Non-pigmented ciliary epithelial cell (primary cell): Measurements from ENCODE around the gene KIAA0753.
"Not testable (repeated sequence)": the region's sequence is repeated elsewhere in the genome, so short reads cannot be mapped to it uniquely, and the experiment has no call there.

ENCODE experiments used
- DNase-seq: peaks from one replicate; pipeline ENCODE4 v3.0.0-alpha.2; 2010; ENCODE audit warnings: low read depth

The KIAA0753 gene

GRCh38 chr17:6668727-6669425 is 28.4 kb upstream of the KIAA0753 start:
- DNase-seq: no peak

- DNase-seq: no peak
Observed at GRCh38 chr17:6668219-6668618, 27.7 kb upstream of the KIAA0753 start.

- DNase-seq: no peak
Observed at GRCh38 chr17:6667516-6667915, 27.0 kb upstream of the KIAA0753 start.

GRCh38 chr17:6666557-6666956 is 26.0 kb upstream of the KIAA0753 start:
- no peak for DNase-seq

GRCh38 chr17:6666077-6666521 is 25.6 kb upstream of the KIAA0753 start:
- peak; percentile 54 for DNase-seq

- not testable (repeated sequence) for DNase-seq
Observed at GRCh38 chr17:6663200-6663599, 22.7 kb upstream of the KIAA0753 start.

- DNase-seq: no peak
Observed at GRCh38 chr17:6661464-6661848, 20.9 kb upstream of the KIAA0753 start.

- DNase-seq: no peak
Observed at GRCh38 chr17:6660805-6661463, 20.4 kb upstream of the KIAA0753 start.

- DNase-seq: no peak
Observed at GRCh38 chr17:6660101-6660500, 19.6 kb upstream of the KIAA0753 start.

- DNase-seq: not testable (repeated sequence)
Observed at GRCh38 chr17:6658411-6658810, 17.9 kb upstream of the KIAA0753 start.

GRCh38 chr17:6657633-6658287 is 17.2 kb upstream of the KIAA0753 start:
- no peak for DNase-seq

GRCh38 chr17:6656797-6657632 is 16.5 kb upstream of the KIAA0753 start:
- not testable (repeated sequence) for DNase-seq

- DNase-seq: not testable (repeated sequence)
Observed at GRCh38 chr17:6655732-6656361, 15.3 kb upstream of the KIAA0753 start.

- DNase-seq: no peak
Observed at GRCh38 chr17:6654841-6655731, 14.6 kb upstream of the KIAA0753 start.

GRCh38 chr17:6651919-6652452 is 11.5 kb upstream of the KIAA0753 start:
- no peak for DNase-seq

- DNase-seq: peak; percentile 36
Observed at GRCh38 chr17:6651354-6651918, 10.9 kb upstream of the KIAA0753 start, which contains the start of the genes C17orf100 and MED31. Gene C17orf100 (plus strand): TSS chr17:6651762. CDS start chr17:6651914, 152 bp downstream. Gene MED31 (minus strand): TSS chr17:6651605. CDS start chr17:6651528, 77 bp downstream.

GRCh38 chr17:6648181-6648580 is 7.7 kb upstream of the KIAA0753 start:
- DNase-seq: no peak

GRCh38 chr17:6643451-6644125 is 3.1 kb upstream of the KIAA0753 start:
- peak; percentile 83 for DNase-seq

GRCh38 chr17:6642592-6642991 is 2.1 kb upstream of the KIAA0753 start:
- DNase-seq: no peak
